ENCODE data around the gene DGCR8. TPM values are rescaled to one million over a fixed set of nuclear protein-coding genes. Genes with fewer than 3 reads are reported as not detected.

DGCR8 gene
- total and polyA plus RNA-seq, 2 of the 4 experiments (the other 2 are of a cell fraction) = 16.7 to 25.3 TPM

DNA sequence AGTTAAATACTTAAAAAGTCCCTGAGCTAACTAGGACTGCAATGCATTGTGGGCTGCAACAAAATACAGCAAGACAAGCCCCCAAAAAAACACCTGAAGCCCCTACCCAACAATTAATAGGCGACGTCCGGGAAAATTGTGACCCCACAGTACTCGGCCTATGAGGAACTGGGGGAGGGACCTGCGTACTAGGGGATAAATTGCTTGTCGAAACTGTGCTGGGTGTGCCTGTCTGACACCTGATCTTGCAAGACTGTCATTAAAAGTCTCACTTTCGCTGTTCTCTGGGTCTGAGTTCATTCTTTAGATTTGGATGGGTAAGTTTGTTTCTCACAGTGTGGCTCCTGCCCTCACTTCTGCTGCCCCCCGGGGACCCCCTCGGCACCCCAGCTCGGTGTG is 44.0 kb upstream of the DGCR8 start:
- no peak overlapping the region for H3K27ac ChIP-seq (ENCODE audit: insufficient read depth, low read length)
- H3K9me1 ChIP-seq (ENCODE audit: insufficient read depth, low read length) = peaks cover 15% of the 10 kb centered on the region; the same call in 1 of the 2 replicates
- BruUV-seq (replicated peaks) = no TSS peak
- H2BK5ac ChIP-seq (ENCODE audit: low read depth, low read length, poor library complexity, severe bottlenecking) = no peak overlapping the region
- no peak overlapping the region for H3K4me2 ChIP-seq (ENCODE audit: low read depth, low read length)
- peak overlapping the region; percentile 19 for H2AFZ ChIP-seq (replicated peaks; ENCODE audit: low read length, poor library complexity)
- H3K56ac ChIP-seq (ENCODE audit: extremely low read depth, insufficient read depth, low read length) = no peak overlapping the region
- H3K27me3 ChIP-seq (ENCODE audit: control insufficient read depth, insufficient read depth, low read length) = no peaks in the 10 kb centered on the region
- peaks cover 41% of the 10 kb centered on the region for H3K36me3 ChIP-seq (ENCODE audit: control insufficient read depth, insufficient read depth, low read length)
- H2BK20ac ChIP-seq (ENCODE audit: low read depth, low read length) = no peak overlapping the region
- dilution Hi-C loops (cut with HindIII; ENCODE audit: low sequenced_read_pairs, unreplicated experiment) (no loop called here), in situ Hi-C loops (cut with MboI; ENCODE audit: low sequenced_read_pairs) (no loop called here), intact Hi-C loops (cut with micrococcal nuclease) (no loop called here)
- no peak overlapping the region for H4K5ac ChIP-seq (ENCODE audit: low read depth, low read length)
- no peak overlapping the region for H4K8ac ChIP-seq (ENCODE audit: low read depth in 2 of 2, low read length in 2 of 2)
- peaks cover 3% of the 10 kb centered on the region; the same call in 1 of the 2 replicates for H3K4me1 ChIP-seq (ENCODE audit: control insufficient read depth, insufficient read depth, low read length)
- H2BK120ac ChIP-seq (ENCODE audit: low read depth, low read length) = no peak overlapping the region
- no peak overlapping the region for H3K4ac ChIP-seq (ENCODE audit: low read depth, low read length)
- ChIA-PET POLR2A (ENCODE audit: unreplicated experiment) (no interaction called here), CTCF (no interaction called here)
- H2BK15ac ChIP-seq (ENCODE audit: low read depth, low read length) = no peak overlapping the region
- peaks cover 44% of the 10 kb centered on the region for H4K20me1 ChIP-seq (ENCODE audit: insufficient read depth, low read length)
- H3K4me3 ChIP-seq (ENCODE audit: insufficient read depth, low read depth, low read length) = no peak overlapping the region
- DNase-seq = no peak
- no peak overlapping the region for H4K91ac ChIP-seq (ENCODE audit: insufficient read depth, low read depth, low read length)
- no peak overlapping the region for H3K14ac ChIP-seq (replicated peaks; ENCODE audit: low read depth, low read length)
- TF ChIP-seq MAZ (IDR thresholded peaks at IDR 0.05; ENCODE audit: borderline replicate concordance, low read depth, low read length) (no peak), CTCF (conservative IDR thresholded peaks at IDR 0.05; ENCODE audit: low read depth, low read length) (no peak), MAFK (IDR thresholded peaks at IDR 0.05; ENCODE audit: low read depth, low read length) (no peak), RFX5 (IDR thresholded peaks at IDR 0.05; ENCODE audit: low read depth, low read length) (no peak), SMC3 (IDR thresholded peaks at IDR 0.05; ENCODE audit: low read depth, low read length) (no peak)
- TF ChIP-seq, protein P1, sequence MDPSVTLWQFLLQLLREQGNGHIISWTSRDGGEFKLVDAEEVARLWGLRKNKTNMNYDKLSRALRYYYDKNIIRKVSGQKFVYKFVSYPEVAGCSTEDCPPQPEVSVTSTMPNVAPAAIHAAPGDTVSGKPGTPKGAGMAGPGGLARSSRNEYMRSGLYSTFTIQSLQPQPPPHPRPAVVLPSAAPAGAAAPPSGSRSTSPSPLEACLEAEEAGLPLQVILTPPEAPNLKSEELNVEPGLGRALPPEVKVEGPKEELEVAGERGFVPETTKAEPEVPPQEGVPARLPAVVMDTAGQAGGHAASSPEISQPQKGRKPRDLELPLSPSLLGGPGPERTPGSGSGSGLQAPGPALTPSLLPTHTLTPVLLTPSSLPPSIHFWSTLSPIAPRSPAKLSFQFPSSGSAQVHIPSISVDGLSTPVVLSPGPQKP (IDR thresholded peaks at IDR 0.05; ENCODE audit: borderline replicate concordance, low read depth, low read length) = no peak
- no peaks in the 10 kb centered on the region for H3K9me3 ChIP-seq (ENCODE audit: control insufficient read depth, insufficient read depth, low read length)
- no peak overlapping the region for H3K9ac ChIP-seq (ENCODE audit: low read depth, low read length)
- no peak overlapping the region for H3K23ac ChIP-seq (ENCODE audit: low read depth, low read length)
- 90% methylated on average over 2 of the region's 10 CpGs; no CpG with 5 or more reads in 1 of the 2 experiments for WGBS, 2 experiments (ENCODE audit: extremely low coverage in 2 of 2, insufficient read length in 1 of 2)
- H3K18ac ChIP-seq (ENCODE audit: low read depth, low read length) = no peak overlapping the region
- no peak overlapping the region for H2AK5ac ChIP-seq (ENCODE audit: low read depth, low read length)
- H3K79me1 ChIP-seq (ENCODE audit: low read depth in 1 of 2, low read length in 2 of 2) = peaks cover 10 to 52% of the 10 kb centered on the region in 2 experiments
- no peak overlapping the region for H2AK9ac ChIP-seq (replicated peaks; ENCODE audit: low read depth, low read length, poor library complexity)
- ATAC-seq (ENCODE audit: low read depth) = no peak
